HCT116 (cell line): ENCODE measurements around the gene JPT1. TPM values are rescaled to one million over a fixed set of nuclear protein-coding genes. Genes with fewer than 3 reads are reported as not detected.
"Not testable (repeated sequence)": the region's sequence is repeated elsewhere in the genome, so short reads cannot be mapped to it uniquely, and the experiment has no call there.

Experiments
- ATAC-seq: fragments of 200-7000 bp; cut with Tn5 transposase; 2 replicates; pipeline ENCODE4 v1.9.1; 2020; ENCODE audit warnings: mild to moderate bottlenecking, moderate library complexity
- BruUV-seq: library from RNA; stranded (reverse); fragments of 400-500 nt; replicated peaks from 2 replicates; lab custom pipeline; 2021; lab: Mats Ljungman, UMichigan
- CTCF ChIA-PET: fragments of 300-600 bp; sonication (Branson Sonifier 250); formaldehyde crosslinking; loops from one replicate; lab custom pipeline; 2021; ENCODE audit warnings: antibody characterized with exemption; lab: Charles Lee
- POLR2A ChIA-PET: fragments of 300-600, 350-600 bp; sonication (Branson Sonifier 250); formaldehyde crosslinking; loops from one replicate; lab custom pipeline; 2021; ENCODE audit warnings: antibody characterized with exemption; lab: Charles Lee
- RAD21 ChIA-PET, 2 experiments: fragments of 300-600 bp; sonication (Branson Sonifier 250); formaldehyde crosslinking; loops; one replicate each; lab custom pipeline; 2023; ENCODE audit warnings: low total read pairs in 2 of 2; ENCODE audit not compliant: uncharacterized antibody in 2 of 2, unreplicated experiment in 2 of 2, low non-redundant PET in 1 of 2; lab: Charles Lee
- DNase-seq: peaks from one replicate; pipeline ENCODE4 v3.0.0-alpha.2; 2010; ENCODE audit warnings: low read depth, low spot score
- H2AFZ ChIP-seq: fragments of 200-600 bp; shearing (Covaris generic), sonication (generic); 2 replicates; pipeline ENCODE4 v1.6.1; 2017; ENCODE audit warnings: low read depth, mixed run types, mixed read lengths, antibody characterized with exemption, low read length; ENCODE audit not compliant: poor library complexity, severe bottlenecking
- H3K27ac ChIP-seq: 2 replicates; pipeline ENCODE4 v1.5.1; 2012; ENCODE audit warnings: low read depth, low read length
- H3K27me3 ChIP-seq: fragments of 200-600 bp; sonication (generic); 2 replicates; pipeline ENCODE4 v1.6.1; 2016; ENCODE audit warnings: mixed run types, low read length, mixed read lengths; ENCODE audit not compliant: insufficient read depth
- H3K36me3 ChIP-seq, 2 experiments: fragments of 200-500 bp in 1 of 2; fragments of 200-600 bp in 1 of 2; sonication (Bioruptor generic) in 1 of 2; sonication (generic) in 1 of 2; 2 replicates each; pipeline versions ENCODE4 v1.5.1 to v1.6.1; 2014 to 2016; ENCODE audit warnings: low read length in 2 of 2, inconsistent platforms in 1 of 2, mixed read lengths in 1 of 2, mixed run types in 1 of 2; ENCODE audit not compliant: insufficient read depth in 2 of 2, control insufficient read depth in 1 of 2
- H3K4me1 ChIP-seq, 2 experiments: fragments of 200-600 bp in 1 of 2; sonication (generic) in 1 of 2; 2 replicates each; pipeline versions ENCODE4 v1.5.1 to v1.6.1; 2012 to 2017; ENCODE audit warnings: low read length in 2 of 2, inconsistent platforms in 1 of 2, mild to moderate bottlenecking in 1 of 2, mixed read lengths in 1 of 2, mixed run types in 1 of 2, moderate library complexity in 1 of 2; ENCODE audit not compliant: insufficient read depth in 2 of 2, control insufficient read depth in 1 of 2
- H3K4me2 ChIP-seq: fragments of 200-600 bp; sonication (generic); 2 replicates; pipeline ENCODE4 v1.6.1; 2017; ENCODE audit warnings: mixed run types, low read length, mixed read lengths
- H3K4me3 ChIP-seq, 2 experiments: fragments of 200-600 bp in 1 of 2; sonication (generic) in 1 of 2; replicated peaks in 1 of 2; 2 replicates each; pipeline ENCODE4 v1.5.1; 2011 to 2016; ENCODE audit warnings: low read length in 2 of 2, control low read depth in 1 of 2, low read depth in 1 of 2, mild to moderate bottlenecking in 1 of 2, mixed read lengths in 1 of 2, mixed run types in 1 of 2
- H3K79me2 ChIP-seq: fragments of 200-600 bp; sonication (generic); 2 replicates; pipeline ENCODE4 v1.6.1; 2017; ENCODE audit warnings: mild to moderate bottlenecking, mixed run types, low read length, moderate library complexity, mixed read lengths; ENCODE audit not compliant: insufficient read depth
- H3K9ac ChIP-seq: fragments of 200-600 bp; sonication (generic); 2 replicates; pipeline ENCODE4 v1.6.1; 2016; ENCODE audit warnings: low read length, mixed read lengths
- H3K9me2 ChIP-seq: fragments of 200-600 bp; sonication (generic), shearing (Covaris generic); 2 replicates; pipeline ENCODE4 v1.6.1; 2017; ENCODE audit warnings: mixed run types, mild to moderate bottlenecking, moderate library complexity; ENCODE audit not compliant: insufficient read depth
- H3K9me3 ChIP-seq, 2 experiments: fragments of 200-500 bp in 1 of 2; fragments of 200-600 bp in 1 of 2; sonication (Bioruptor generic) in 1 of 2; sonication (generic) in 1 of 2; 2 replicates each; pipeline ENCODE4 v1.6.1; 2014 to 2017; ENCODE audit warnings: low read length in 2 of 2, mixed read lengths in 2 of 2, inconsistent platforms in 1 of 2, low read depth in 1 of 2, mild to moderate bottlenecking in 1 of 2, mixed run types in 1 of 2, moderate library complexity in 1 of 2; ENCODE audit not compliant: control insufficient read depth in 1 of 2, insufficient read depth in 1 of 2
- H4K20me1 ChIP-seq: fragments of 200-600 bp; sonication (generic), shearing (Covaris generic); 2 replicates; pipeline ENCODE4 v1.6.1; 2017; ENCODE audit warnings: mixed run types, mild to moderate bottlenecking, moderate library complexity; ENCODE audit not compliant: insufficient read depth
- EGR1 ChIP-seq: IDR thresholded peaks from 2 replicates; pipeline ENCODE4 v1.6.1; 2012; ENCODE audit warnings: low read depth
- FOSL1 ChIP-seq: IDR thresholded peaks from 2 replicates; pipeline ENCODE4 v1.6.1; 2012; ENCODE audit warnings: low read depth
- intact Hi-C: fragments of 100-400 bp; cut with micrococcal nuclease; formaldehyde crosslinking; loops from 2 replicates; pipeline ENCODE4 v1.10.0; 2022
- total RNA-seq: library from RNA; stranded (reverse); gene quantifications from one replicate; pipeline ENCODE4 v1.2.1, GENCODE V29; 2021; ENCODE audit not compliant: unreplicated experiment

The JPT1 gene
- total RNA-seq, 1 experiment from 2014 or later, result 575 TPM

DNA sequence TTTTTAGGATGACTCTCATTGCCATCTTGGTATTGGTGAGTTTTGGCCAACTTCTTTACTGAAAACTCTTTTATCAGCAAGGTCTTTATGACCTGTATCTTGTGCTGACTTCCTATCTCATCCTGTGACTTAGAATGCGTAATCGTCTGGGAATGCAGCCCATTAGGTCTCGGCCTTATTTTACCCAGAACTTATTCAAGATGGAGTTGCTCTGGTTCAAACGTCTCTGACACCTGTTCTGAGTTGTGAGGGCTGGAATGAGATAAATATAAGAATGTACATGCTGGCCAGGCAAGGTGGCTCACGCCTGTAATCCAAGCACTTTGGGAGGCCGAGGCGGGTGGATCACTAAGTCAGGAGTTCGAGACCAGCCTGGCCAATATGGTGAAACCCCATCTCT, 4.2 kb upstream of the JPT1 start:
- H3K9me3 ChIP-seq, H3K4me3 ChIP-seq, H2AFZ ChIP-seq, H3K27ac ChIP-seq, intact Hi-C loops, H3K36me3 ChIP-seq, BruUV-seq, H4K20me1 ChIP-seq, RAD21 ChIA-PET, DNase-seq, H3K79me2 ChIP-seq, H3K9me2 ChIP-seq, ATAC-seq, H3K27me3 ChIP-seq: not testable (repeated sequence)
- TF ChIP-seq FOSL1, result 0 out of 2 replicates have a peak, but pooled peaks have one; percentile 10
- peak overlapping the region; percentile 39 for H3K9ac ChIP-seq
- CTCF ChIA-PET, result interaction anchor here (1.0 to 2.0 kb wide), 3 partner anchors 14 to 45 kb away, joined by 3 to 17 read pairs (median 5); no protein-coding TSS in a partner anchor
- H3K4me1 ChIP-seq, result peaks cover 46 to 57% of the 10 kb centered on the region in 2 experiments
- peak overlapping the region; percentile 60 for H3K4me2 ChIP-seq
- POLR2A ChIA-PET, result interaction anchor here (1.3 to 1.6 kb wide), 2 partner anchors 13 to 34 kb away, joined by 3 to 6 read pairs; no protein-coding TSS in a partner anchor

DNA sequence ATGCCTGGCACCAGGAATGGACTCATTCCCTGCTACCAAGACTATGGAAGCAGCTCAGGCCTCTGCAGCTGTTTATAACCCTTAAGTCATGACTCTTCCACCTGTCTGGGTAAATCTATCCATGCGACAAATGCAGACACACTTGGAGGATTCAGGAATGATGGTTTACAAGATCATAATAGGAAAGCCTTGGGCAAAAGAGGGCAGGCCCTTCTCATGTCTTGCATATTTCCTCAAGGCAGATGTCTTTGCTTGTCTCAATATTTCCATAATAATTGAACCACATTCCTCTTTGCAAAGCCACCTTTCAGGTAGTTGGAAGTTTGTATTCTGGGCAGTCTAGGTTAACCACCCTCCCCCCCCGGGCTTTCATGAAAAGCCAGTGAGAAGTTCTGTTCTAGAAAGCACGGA, 884 bp upstream of the JPT1 start:
- H3K27ac ChIP-seq, result peak overlapping the region; percentile 68
- no peak; the same call in 1 of the 2 replicates for TF ChIP-seq EGR1
- RAD21 ChIA-PET, result no interaction called here
- CTCF ChIA-PET, result interaction anchor here (1.0 to 2.6 kb wide), 3 partner anchors 17 to 85 kb away, joined by 4 to 10 read pairs (median 7); no protein-coding TSS in a partner anchor
- peaks cover 41% of the 10 kb centered on the region for H3K79me2 ChIP-seq
- peak overlapping the region; percentile 90 for H3K4me2 ChIP-seq
- no peak overlapping the region for H2AFZ ChIP-seq
- no peaks in the 10 kb centered on the region for H3K9me2 ChIP-seq
- H3K27me3 ChIP-seq, result no peaks in the 10 kb centered on the region
- peaks cover 3 to 9% of the 10 kb centered on the region in 2 experiments; a peak in 2 of 4 replicates for H3K36me3 ChIP-seq
- no peaks in the 10 kb centered on the region for H3K9me3 ChIP-seq
- intact Hi-C loops, result no loop called here
- peaks cover 65 to 72% of the 10 kb centered on the region in 2 experiments for H3K4me1 ChIP-seq
- no peak for ATAC-seq
- H3K4me3 ChIP-seq, result peak overlapping the region; percentile 2 to 38
- no peak for DNase-seq
- peaks cover 14% of the 10 kb centered on the region; the same call in 1 of the 2 replicates for H4K20me1 ChIP-seq
- peak overlapping the region; percentile 38 for H3K9ac ChIP-seq
- POLR2A ChIA-PET, result interaction anchor here (0.6 to 3.0 kb wide), 23 partner anchors 8 to 1883 kb away, joined by 3 to 23 read pairs (median 5); partner anchors contain the start of genes FDXR, NT5C, NUP85 and TMEM94
- BruUV-seq, result no TSS peak
